Cardiac fibroblast (primary cell): ENCODE measurements around the gene ANK2.
A peak's percentile ranks its signal among the peaks of the same experiment; 100 is the strongest.

Experiments used
- DNase-seq, 2 donors: peaks; one replicate each; pipeline versions ENCODE4 v3.0.0 to v3.0.0-alpha.2; 2010; ENCODE audit warnings: low read depth in 2 of 2
- H3K4me3 ChIP-seq, 2 donors: replicated peaks in 1 of 2; 1 replicate in 1 of 2; 2 replicates in 1 of 2; pipeline ENCODE4 v1.5.1; 2011; ENCODE audit warnings: low read depth in 2 of 2, low read length in 2 of 2, mild to moderate bottlenecking in 2 of 2, moderate library complexity in 1 of 2
- CTCF ChIP-seq: IDR thresholded peaks from one replicate; pipeline ENCODE4 v1.5.1; 2011; ENCODE audit warnings: low read depth, mild to moderate bottlenecking, low read length, inconsistent platforms

ANK2 gene

GRCh38 chr4:113070755-113071154, 21.3 kb downstream of the ANK2 start:
- no peak overlapping the region for H3K4me3 ChIP-seq
- no peak for TF ChIP-seq CTCF
- DNase-seq: no peak

GRCh38 chr4:113071274-113071673, 21.8 kb downstream of the ANK2 start:
- H3K4me3 ChIP-seq: no peak overlapping the region
- no peak for TF ChIP-seq CTCF
- DNase-seq: no peak

- no peak for TF ChIP-seq CTCF
- H3K4me3 ChIP-seq: no peak overlapping the region
- no peak for DNase-seq
Measured at GRCh38 chr4:113071805-113072204, 22.4 kb downstream of the ANK2 start.

- no peak overlapping the region for H3K4me3 ChIP-seq
- no peak for DNase-seq
Measured at GRCh38 chr4:113073451-113074005, 24.1 kb downstream of the ANK2 start.

GRCh38 chr4:113077575-113077974, 28.1 kb downstream of the ANK2 start:
- no peak overlapping the region for H3K4me3 ChIP-seq
- no peak for DNase-seq
- no peak for TF ChIP-seq CTCF

More at GRCh38 chr4:113073451-113074005, 24.1 kb downstream of the ANK2 start:
- TF ChIP-seq CTCF: no peak

GRCh38 chr4:113078066-113078465, 28.6 kb downstream of the ANK2 start:
- DNase-seq: no peak
- no peak overlapping the region for H3K4me3 ChIP-seq
- no peak for TF ChIP-seq CTCF

- peak in 1 of 2 donors; percentile 50 for DNase-seq
- H3K4me3 ChIP-seq: no peak overlapping the region
- no peak for TF ChIP-seq CTCF
Measured at GRCh38 chr4:113080050-113080449, 30.6 kb downstream of the ANK2 start.
